ENCODE results near the gene CLEC20A. TPM values are rescaled to one million over a fixed set of nuclear protein-coding genes. Genes with fewer than 3 reads are reported as not detected.

The CLEC20A gene
- polyA plus RNA-seq, 10 donors, result 0.15 TPM; not detected in 9

DNA sequence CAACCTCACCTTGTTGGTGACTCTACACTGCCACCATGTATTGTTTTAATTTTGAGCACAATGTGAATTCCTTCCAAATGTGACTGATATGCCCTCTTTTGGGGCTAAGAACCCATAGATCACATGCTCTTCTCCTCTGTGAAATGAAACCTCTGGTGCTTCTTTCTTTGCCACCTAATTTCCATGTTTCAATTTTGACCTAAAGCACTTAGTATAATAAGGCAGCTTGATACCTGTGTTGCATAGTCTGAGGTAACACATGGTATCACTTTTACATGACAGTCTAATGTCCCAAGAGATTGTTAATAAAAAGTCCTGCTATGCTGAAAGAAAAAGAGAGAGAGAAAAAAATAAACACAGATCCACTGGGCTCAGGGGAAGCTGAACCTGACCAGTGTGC, 24.2 kb downstream of the CLEC20A start:
- DNase-seq, result no peak

DNA sequence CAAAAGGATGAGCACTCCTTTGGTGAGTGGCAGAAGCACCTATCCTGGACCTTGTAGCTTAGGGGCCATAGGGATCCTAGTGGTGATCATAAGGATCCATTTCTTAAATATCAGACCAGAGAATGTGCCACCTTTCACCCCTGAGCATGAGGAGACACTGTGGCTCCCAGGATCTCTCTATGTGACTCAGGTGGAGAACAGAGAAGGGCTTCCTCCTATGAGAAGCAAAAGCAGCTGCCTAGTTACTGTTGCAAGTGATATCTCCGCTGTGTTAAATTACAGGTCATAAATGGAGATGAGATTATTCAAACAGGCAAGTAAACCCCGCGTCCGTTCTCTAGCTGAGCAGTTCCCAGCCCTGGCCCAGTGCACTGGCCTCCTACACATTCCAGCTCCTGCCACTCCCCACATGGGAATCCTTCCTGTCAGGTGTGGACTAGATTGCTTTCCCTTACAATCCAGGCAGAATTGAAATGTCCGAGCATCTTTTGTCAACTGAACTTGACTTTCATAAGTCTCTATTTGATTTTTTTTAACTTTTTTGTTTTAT, 26.3 kb downstream of the CLEC20A start:
- DNase-seq, result no peak

DNA sequence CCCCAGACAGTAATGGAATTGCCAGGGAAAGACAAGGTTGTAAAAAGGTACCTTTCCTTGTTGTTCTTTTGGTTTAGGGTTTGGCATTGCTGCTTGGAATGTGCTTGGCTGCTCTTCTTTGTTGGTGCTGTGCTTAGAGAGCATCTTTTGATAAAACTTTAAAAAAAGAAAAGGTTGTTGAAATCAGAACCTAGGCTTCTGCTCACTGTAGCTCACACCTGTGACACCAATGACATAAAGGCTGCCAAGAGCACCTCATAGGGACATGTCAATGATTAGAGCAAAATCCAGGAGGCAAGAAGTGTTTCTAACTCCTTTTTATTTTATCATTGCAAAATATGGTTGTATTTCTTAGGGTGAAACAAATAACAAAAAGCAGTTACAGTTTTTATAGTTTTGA, 28.9 kb downstream of the CLEC20A start:
- DNase-seq, result no peak

DNA sequence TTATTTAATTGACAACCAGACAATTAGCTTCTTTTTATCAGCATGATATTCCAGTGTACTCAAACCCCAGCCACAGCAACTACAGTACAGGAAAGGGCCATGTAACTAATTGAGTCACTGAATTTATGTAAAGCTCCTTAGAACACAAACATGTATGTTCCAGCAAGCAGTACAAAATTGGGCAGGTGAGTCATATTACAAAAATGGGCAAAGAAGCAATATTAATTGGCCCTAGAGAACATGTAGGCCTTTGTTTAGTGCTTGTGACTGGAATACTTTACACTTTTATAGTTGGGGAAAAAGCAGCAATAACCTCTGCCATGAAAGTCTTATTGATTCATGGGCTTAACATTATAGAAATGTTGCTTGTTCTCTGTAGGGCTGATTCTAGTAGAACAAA, 31.8 kb downstream of the CLEC20A start:
- peak in 1 of 3 donors; percentile 31 for DNase-seq

DNA sequence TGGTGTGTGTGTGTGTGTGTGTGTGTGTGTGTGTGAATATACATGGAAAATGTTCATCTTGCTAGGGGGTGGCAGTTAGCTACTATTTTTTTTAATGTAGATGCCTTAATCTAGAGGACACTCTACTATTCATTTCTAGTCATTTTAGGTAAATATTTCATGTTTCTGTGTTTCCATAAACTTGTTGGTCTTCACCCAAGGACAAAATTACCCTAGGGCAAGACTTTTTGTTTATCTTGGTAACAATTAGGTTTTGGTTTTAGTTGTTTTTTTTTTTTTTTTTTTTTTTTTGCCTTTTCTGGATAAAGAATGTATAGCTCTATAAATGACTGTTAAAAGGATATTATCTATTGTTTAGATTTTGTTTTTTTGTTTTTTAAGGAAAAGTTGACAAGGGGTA, 32.2 kb downstream of the CLEC20A start:
- DNase-seq, result no peak

DNA sequence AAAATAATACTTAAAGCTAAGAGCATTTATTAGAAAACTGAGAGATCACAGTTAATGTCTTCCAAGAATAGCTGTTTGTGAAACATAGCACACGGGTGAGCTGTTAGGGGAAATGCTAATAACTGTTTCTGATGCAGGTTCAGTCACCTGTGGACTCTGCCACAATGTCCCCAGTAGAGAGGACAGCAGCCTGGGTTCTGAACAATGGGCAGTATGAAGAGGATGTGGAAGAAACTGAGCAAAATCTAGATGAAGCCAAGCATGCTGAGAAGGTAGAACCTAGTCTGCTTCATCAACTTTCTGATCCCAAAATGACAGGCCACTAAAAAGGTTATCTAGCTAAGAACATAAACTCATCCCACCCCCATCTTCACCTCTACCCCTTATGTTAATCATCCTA, 32.6 kb downstream of the CLEC20A start:
- DNase-seq, result no peak

DNA sequence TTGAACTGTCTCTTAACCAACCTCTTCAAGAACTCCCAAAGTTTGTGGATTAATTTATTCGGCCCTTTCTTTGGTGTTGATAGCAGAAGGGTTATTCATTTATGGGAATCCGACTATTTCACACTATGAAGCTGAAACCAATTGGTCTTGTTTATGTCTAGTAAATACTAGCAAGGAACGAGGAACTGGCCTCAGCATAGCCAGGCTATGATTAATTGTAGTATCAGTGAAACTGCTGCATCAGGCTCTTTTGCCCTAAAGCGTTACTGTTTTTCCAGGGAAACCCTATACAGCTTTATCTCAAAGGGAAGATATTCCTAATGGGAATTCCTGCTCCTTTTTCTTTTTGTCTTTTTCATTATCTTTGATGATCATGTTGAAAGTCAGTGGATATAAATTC, 35.1 kb downstream of the CLEC20A start:
- DNase-seq, result no peak

DNA sequence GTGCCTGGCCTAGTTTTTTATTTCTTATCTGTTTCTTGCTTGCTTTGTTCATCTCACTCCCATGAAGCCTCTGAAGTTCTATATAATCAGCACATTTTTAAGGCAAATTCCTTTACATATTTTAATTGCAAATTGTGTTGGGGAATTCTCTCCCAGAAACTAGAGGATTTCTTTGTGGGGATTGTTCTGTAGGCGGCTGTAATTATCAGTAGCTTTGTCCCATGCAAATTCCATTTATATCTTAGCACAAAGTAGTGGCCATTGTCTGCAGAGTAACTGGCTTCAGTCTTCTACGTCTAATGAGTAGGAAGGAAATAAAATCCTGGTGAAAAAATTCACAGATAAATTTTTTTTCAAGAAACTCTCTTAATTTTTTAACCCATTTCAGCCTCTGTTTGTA, 35.7 kb downstream of the CLEC20A start:
- DNase-seq, result no peak

DNA sequence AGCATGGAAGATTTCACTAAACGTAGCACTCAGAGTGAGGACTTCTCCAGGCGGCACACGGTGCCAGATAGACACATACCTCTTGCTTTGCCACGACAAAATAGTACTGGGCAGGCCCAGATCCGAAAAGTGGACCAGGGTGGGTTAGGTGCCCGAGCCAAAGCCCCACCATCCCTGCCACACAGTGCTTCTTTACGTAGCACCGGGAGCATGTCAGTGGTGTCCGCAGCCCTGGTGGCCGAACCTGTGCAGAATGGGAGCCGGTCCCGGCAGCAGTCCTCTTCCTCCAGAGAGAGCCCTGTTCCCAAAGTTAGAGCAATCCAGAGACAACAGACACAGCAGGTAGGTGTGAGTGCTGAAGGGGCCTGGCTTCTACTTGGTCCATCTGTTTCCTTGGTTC, 38.6 kb downstream of the CLEC20A start:
- no peak for DNase-seq

DNA sequence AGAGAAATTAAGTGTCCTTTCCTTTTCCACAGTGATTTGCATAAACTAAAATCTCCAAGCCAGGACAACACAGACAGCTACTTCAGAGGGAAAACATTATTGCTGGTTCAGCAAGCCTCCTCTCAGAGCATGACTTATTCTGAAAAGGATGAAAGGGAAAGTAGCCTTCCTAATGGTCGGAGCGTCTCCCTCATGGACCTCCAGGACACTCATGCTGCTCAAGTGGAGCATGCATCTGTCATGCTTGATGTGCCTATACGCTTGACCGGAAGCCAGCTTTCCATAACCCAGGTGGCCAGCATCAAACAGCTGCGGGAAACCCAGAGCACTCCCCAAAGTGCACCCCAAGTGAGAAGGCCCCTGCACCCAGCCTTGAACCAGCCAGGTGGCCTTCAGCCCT, 39.1 kb downstream of the CLEC20A start:
- DNase-seq, result no peak

DNA sequence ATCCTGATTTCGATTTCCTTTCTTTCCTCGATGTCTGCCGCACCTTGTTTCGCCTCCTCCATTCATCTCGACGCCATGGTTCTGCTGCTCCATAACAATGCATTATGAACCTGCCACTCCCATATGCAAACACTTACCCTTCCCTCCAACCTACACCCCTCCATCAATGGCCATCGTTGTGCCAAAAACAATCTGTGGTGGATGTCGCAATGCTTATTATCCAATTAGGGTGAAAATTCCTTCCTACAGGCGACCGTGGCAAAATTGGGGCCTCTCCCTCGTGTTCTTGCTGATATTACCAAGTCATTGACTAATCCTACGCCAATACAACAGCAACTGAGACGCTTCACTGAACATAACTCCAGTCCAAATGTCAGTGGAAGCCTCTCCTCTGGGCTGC, 40.3 kb downstream of the CLEC20A start:
- DNase-seq, result no peak

DNA sequence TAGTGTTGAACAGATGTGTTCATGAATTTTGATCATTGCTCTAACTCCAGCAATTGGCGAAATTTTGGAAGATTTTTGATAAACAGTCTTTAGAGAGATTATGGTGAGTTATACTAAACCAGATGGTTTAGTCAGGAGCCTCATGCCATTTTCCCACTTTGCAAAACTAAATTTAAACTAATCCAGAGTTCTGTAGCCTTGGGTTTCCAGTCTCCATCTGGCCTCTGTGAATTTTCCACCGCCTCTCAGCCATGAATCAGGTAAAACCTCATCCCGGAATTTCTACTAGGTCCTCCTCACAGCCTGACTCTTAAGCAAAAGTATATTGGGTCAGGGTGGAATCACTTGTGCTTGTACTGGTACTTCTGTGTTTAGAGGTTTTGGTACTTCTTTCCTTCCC, 44.8 kb downstream of the CLEC20A start:
- DNase-seq, result no peak

DNA sequence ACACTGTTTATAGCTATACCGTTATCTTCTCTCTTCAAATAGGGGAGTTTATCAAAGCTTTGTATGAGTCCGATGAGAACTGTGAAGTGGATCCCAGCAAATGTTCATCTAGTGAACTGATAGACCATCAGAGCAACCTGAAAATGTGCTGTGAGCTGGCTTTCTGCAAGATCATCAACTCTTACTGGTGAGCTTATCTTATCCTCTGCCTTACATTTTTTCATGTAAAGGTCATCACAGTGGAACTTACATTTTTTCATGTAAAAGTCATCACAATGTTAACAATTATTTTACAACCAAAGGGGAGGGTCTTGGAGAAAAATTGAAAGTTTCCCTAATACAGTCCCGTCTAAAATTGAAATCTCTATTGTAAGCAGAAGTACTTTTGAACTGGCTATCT, 45.2 kb downstream of the CLEC20A start:
- peak in 1 of 3 donors; percentile 13 for DNase-seq

DNA sequence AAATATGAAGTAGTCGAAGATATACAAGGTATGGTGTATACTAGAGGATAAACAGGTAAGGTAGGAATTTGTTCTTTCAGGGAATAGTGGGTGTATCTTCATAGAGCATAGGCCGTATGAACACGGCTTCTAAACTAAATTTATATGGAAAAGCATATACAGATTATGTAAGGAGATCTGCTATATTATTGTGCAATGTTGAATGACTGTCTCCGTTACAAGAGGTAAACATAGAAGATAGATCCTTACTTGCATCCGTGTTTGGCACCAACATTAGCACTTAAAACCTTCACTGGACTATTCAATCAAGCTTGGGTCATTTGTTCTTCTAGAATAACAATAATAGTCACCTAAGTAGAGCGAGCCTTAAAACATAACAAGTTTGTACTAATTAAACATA, 45.9 kb downstream of the CLEC20A start:
- DNase-seq, result no peak

DNA sequence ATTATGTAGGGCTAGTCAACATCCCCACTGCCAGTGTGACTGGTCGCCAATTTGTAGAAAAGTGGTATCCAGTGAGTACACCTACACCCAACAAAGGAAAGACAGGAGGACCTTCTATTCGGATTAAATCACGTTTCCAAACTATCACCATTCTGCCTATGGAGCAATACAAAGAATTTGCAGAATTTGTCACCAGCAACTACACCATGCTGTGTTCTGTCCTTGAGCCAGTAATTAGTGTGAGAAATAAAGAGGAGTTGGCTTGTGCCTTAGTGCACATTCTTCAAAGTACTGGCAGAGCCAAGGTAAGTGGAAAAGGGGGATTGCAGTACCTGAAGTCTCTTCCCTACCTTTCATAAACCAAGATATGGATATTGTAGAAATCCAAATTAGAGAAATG, 53.8 kb downstream of the CLEC20A start:
- DNase-seq, result no peak

DNA sequence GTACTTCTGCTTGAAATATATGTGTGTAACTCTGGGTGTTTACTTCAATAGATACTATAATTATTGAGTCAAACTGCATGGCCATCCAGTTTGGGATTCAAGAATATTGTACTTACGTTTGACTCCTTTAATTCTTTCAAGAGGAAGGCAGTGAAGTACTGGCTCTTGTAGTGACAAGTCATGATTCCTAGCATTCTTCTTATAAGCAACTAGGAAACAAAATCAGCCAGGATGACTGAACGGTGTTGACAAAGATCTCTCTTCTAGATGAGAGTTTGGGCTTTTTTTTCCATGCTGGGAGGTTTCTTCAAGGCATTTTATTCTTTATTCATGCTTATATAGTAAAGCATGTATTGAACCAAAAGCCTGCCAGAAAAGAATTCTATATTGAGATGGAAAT, 58.3 kb downstream of the CLEC20A start:
- DNase-seq, result no peak

DNA sequence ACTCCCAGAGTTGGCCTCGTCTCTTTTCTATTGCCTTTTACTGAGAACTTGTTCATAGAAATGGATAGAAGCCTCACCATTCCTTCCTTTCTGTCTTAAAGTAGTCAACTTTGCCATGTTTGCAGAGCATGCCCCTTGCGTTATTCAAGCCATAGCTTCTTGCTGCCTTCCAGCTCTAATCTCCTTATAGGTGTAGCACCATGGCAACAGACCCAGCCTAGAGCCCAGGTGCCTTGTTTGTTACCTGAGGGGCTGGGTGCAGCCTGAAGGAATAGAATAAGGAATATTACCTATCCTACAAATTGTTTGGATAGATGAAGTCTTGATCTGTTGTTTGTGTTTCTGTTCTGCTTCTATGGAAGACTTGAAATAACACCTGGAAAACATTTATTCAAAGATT, 59.9 kb downstream of the CLEC20A start:
- DNase-seq, result no peak

DNA sequence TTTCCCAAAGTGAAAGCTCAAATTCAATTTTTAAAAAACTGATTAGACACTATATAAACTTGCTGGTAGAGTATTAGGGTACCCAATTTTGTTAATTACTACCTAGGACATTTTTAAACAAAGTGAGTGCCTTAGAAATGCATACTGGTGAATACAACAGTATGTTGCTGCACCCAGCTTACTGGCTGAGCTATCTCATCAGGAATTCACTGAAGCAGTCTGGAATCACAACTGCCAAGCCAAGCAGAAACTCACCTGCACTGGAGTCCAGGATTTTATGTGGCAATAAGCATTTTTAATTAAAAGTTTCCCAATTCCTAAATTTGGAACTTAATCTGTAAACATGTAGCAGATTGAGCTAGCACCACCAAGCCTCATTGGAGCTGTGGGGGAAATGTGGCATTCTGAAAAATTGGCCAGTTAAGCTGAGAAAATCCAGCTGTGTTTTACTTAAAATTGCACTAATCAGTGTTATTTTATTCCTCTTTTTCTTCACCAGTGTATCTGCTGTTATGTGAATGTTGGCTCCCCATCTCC, 61.8 kb downstream of the CLEC20A start:
- no peak for DNase-seq

DNA sequence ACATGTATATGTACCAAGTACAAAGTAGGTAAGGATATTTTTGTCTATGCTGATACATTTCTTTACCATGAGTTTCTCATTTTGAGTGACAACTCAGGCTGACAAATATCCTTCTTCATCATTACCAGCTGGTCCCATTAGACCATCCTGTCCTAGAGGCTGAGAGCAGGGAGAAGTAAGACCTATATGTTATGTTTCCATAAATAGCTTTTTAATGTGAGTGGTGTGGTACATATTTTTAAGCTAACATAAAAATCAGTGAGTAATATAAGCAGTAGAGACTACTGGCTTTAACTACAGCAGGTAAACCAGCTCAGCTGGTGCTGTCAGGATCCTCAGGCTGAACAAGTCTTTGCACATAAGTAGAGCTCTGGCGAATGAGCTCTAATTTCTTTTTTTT, 62.4 kb downstream of the CLEC20A start:
- no peak for DNase-seq

Other genes starting within 250 kb of the CLEC20A start
- under 1 TPM in 4 of 10 donors, not detected in 6; 0.15 to 0.34 (median 0.24) TPM for gene TEX35, start 16.1 kb upstream of the CLEC20A start, polyA plus RNA-seq (ENCODE audit: insufficient read length in 10 of 10)
- 10 to 100 TPM; 31.5 to 61.9 (median 39.4) TPM for gene RALGPS2, start 228.3 kb upstream of the CLEC20A start, polyA plus RNA-seq (ENCODE audit: insufficient read length in 10 of 10)

Measured in muscle of back (tissue), 11 donors.